Measurements from ENCODE around the gene WNT1. TPM values are rescaled to one million over a fixed set of nuclear protein-coding genes. Genes with fewer than 3 reads are reported as not detected.

The WNT1 gene
- total RNA-seq, 1 donor from 2014 or later = 28.9 TPM

DNA sequence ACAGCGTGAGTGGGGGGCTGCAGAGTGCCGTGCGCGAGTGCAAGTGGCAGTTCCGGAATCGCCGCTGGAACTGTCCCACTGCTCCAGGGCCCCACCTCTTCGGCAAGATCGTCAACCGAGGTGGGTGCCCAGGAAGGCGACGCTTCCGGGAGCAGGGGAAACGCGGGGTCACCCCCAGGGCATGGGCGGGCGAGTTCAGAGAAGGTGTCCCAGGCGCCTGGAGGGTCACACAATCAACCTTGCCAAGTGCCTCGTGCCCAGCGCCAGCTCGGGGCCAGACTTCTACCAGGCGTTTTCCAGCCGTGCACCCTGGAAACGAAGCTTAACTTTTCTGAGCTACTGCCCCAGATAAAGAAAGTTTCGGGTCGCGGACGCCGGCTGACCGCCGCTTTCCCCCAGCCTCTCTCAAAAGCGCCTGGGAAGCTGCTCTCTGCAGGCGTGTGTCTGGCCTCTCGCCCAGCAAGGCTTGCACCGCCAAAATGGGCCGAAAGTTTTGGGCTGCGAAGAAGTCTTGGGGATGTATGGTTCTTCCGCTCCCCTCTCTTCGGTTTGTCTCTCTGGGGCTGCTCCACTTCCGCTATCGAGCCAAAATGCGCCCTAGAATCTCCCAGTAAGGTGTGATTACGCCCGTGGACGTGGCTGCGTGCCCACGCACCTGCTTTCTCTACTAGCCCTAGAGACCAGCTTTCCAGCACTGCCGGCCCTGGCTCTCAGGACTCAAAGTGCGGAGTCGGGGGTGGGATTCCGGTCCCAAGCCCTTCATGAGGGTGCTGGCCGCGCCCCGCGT is 1.7 kb downstream of the WNT1 start:
- Mint-ChIP-seq H3K36me3 (no peaks in the 10 kb centered on the region), H3K27me3 (peaks cover 97% of the 10 kb centered on the region), H3K4me3 (peak overlapping the region; percentile 78), H3K4me1 (ENCODE audit: unreplicated experiment) (peaks cover 8% of the 10 kb centered on the region), H3K27ac (no peak overlapping the region), H3K9me3 (no peaks in the 10 kb centered on the region)
- DNase-seq (ENCODE audit: extremely low spot score, unreplicated experiment) = no peak
- TF ChIP-seq, protein P1, sequence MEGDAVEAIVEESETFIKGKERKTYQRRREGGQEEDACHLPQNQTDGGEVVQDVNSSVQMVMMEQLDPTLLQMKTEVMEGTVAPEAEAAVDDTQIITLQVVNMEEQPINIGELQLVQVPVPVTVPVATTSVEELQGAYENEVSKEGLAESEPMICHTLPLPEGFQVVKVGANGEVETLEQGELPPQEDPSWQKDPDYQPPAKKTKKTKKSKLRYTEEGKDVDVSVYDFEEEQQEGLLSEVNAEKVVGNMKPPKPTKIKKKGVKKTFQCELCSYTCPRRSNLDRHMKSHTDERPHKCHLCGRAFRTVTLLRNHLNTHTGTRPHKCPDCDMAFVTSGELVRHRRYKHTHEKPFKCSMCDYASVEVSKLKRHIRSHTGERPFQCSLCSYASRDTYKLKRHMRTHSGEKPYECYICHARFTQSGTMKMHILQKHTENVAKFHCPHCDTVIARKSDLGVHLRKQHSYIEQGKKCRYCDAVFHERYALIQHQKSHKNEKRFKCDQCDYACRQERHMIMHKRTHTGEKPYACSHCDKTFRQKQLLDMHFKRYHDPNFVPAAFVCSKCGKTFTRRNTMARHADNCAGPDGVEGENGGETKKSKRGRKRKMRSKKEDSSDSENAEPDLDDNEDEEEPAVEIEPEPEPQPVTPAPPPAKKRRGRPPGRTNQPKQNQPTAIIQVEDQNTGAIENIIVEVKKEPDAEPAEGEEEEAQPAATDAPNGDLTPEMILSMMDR (conservative IDR thresholded peaks at IDR 0.05) = no peak

DNA sequence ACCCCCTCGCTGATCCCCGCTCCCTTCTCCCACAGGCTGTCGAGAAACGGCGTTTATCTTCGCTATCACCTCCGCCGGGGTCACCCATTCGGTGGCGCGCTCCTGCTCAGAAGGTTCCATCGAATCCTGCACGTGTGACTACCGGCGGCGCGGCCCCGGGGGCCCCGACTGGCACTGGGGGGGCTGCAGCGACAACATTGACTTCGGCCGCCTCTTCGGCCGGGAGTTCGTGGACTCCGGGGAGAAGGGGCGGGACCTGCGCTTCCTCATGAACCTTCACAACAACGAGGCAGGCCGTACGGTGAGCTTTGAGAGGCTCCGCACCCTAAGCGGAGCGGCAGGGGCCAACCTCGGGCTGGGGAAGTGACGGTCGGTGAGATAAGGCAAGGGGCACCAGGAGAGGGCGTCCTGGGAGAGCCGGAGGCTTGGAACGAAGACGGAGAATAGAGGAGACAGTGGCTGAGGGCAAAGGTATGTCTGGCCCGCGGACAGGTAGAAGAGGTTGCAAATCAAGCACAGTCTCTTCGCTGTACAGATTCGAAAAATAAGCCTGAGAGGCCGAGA is 2.3 kb downstream of the WNT1 start:
- Mint-ChIP-seq H3K36me3 (no peaks in the 10 kb centered on the region), H3K27ac (peak overlapping the region; percentile 66), H3K9me3 (no peaks in the 10 kb centered on the region), H3K27me3 (peaks cover 97% of the 10 kb centered on the region), H3K4me1 (ENCODE audit: unreplicated experiment) (peaks cover 8% of the 10 kb centered on the region), H3K4me3 (peak overlapping the region; percentile 78)
- TF ChIP-seq, protein P1 (conservative IDR thresholded peaks at IDR 0.05) = peak; percentile 17
- no peak for DNase-seq (ENCODE audit: extremely low spot score, unreplicated experiment)

DNA sequence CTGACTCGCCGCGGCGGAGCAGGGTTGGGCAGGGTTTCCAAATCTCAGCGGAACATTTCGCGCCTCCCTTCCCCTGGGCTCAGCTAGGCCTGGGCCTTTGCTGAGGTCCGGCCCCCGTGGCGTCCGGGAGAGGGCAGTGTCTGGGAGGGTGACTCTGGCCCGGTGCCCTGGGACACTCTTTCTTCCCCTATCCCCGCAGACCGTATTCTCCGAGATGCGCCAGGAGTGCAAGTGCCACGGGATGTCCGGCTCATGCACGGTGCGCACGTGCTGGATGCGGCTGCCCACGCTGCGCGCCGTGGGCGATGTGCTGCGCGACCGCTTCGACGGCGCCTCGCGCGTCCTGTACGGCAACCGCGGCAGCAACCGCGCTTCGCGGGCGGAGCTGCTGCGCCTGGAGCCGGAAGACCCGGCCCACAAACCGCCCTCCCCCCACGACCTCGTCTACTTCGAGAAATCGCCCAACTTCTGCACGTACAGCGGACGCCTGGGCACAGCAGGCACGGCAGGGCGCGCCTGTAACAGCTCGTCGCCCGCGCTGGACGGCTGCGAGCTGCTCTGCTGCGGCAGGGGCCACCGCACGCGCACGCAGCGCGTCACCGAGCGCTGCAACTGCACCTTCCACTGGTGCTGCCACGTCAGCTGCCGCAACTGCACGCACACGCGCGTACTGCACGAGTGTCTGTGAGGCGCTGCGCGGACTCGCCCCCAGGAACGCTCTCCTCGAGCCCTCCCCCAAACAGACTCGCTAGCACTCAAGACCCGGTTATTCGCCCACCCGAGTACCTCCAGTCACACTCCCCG is 3.0 kb downstream of the WNT1 start:
- peaks cover 8% of the 10 kb centered on the region for H3K4me1 Mint-ChIP-seq (ENCODE audit: unreplicated experiment)
- peak overlapping the region; percentile 78 for H3K4me3 Mint-ChIP-seq
- peak overlapping the region; percentile 66 for H3K27ac Mint-ChIP-seq
- no peaks in the 10 kb centered on the region for H3K9me3 Mint-ChIP-seq
- no peaks in the 10 kb centered on the region for H3K36me3 Mint-ChIP-seq
- TF ChIP-seq, protein P1 (conservative IDR thresholded peaks at IDR 0.05) = peak; percentile 27
- H3K27me3 Mint-ChIP-seq = peaks cover 97% of the 10 kb centered on the region
- no peak for DNase-seq (ENCODE audit: extremely low spot score, unreplicated experiment)

DNA sequence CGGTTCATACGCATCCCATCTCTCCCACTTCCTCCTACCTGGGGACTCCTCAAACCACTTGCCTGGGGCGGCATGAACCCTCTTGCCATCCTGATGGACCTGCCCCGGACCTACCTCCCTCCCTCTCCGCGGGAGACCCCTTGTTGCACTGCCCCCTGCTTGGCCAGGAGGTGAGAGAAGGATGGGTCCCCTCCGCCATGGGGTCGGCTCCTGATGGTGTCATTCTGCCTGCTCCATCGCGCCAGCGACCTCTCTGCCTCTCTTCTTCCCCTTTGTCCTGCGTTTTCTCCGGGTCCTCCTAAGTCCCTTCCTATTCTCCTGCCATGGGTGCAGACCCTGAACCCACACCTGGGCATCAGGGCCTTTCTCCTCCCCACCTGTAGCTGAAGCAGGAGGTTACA is 3.6 kb downstream of the WNT1 start:
- peaks cover 8% of the 10 kb centered on the region for H3K4me1 Mint-ChIP-seq (ENCODE audit: unreplicated experiment)
- H3K36me3 Mint-ChIP-seq = no peaks in the 10 kb centered on the region
- H3K4me3 Mint-ChIP-seq = peak overlapping the region; percentile 78
- peaks cover 96% of the 10 kb centered on the region for H3K27me3 Mint-ChIP-seq
- DNase-seq (ENCODE audit: extremely low spot score, unreplicated experiment) = no peak
- TF ChIP-seq, protein P1 (conservative IDR thresholded peaks at IDR 0.05) = no peak
- H3K27ac Mint-ChIP-seq = peak overlapping the region; percentile 17
- H3K9me3 Mint-ChIP-seq = no peaks in the 10 kb centered on the region

DNA sequence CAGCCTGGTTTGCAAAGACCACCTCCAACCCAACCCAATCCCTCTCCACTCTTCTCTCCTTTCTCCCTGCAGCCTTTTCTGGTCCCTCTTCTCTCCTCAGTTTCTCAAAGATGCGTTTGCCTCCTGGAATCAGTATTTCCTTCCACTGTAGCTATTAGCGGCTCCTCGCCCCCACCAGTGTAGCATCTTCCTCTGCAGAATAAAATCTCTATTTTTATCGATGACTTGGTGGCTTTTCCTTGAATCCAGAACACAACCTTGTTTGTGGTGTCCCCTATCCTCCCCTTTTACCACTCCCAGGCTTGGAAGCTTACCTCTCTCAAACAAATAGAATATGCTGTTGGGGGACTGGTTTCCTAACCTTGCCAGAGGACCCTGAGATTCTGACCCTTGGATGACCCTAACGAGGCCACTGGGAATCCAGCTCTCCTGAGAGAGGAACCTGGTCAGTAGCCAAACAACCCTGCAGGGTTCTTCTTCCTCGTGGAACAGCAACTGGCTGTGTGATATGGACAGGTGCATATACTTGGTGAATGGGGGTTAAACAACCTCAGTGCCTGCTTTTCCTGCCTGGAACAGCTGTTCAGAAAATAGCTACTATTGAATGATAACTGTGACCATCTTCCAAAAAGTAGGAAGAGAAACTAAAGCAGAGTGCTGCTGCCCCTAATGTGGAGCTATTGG is 4.4 kb downstream of the WNT1 start:
- no peak for DNase-seq (ENCODE audit: extremely low spot score, unreplicated experiment)
- TF ChIP-seq, protein P1 (conservative IDR thresholded peaks at IDR 0.05) = no peak
- Mint-ChIP-seq H3K4me1 (ENCODE audit: unreplicated experiment) (peaks cover 10% of the 10 kb centered on the region), H3K9me3 (no peaks in the 10 kb centered on the region), H3K4me3 (peak overlapping the region; percentile 78), H3K27ac (peak overlapping the region; percentile 51), H3K36me3 (no peaks in the 10 kb centered on the region), H3K27me3 (peaks cover 96% of the 10 kb centered on the region)

All from type B pancreatic cell (in vitro differentiated cells).